Measurements from ENCODE around the gene SIVA1.

GRCh38 chr14:104717646-104718045 is 35.3 kb upstream of the SIVA1 start:
- TF ChIP-seq POLR2A (IDR thresholded peaks at IDR 0.05) (no peak), CTCF (IDR thresholded peaks at IDR 0.05) (no peak), EP300 (IDR thresholded peaks at IDR 0.05; ENCODE audit: low read depth) (no peak)

Measured in transverse colon (tissue), 3 donors.